Testis (tissue), 5 donors: ENCODE measurements around the gene ZNF470. TPM values are rescaled to one million over a fixed set of nuclear protein-coding genes. Genes with fewer than 3 reads are reported as not detected.

Experiments
- DNase-seq: peaks from one replicate; pipeline ENCODE4 v3.0.0-alpha.2; 2019
- H3K27ac ChIP-seq, 2 donors: fragments of 200-600 bp; sonication (generic); one replicate each; pipeline ENCODE4 v1.5.1; 2019
- H3K27me3 ChIP-seq: fragments of 200-600 bp; sonication (generic); one replicate; pipeline ENCODE4 v1.5.1; 2019
- H3K36me3 ChIP-seq: fragments of 200-600 bp; sonication (generic); one replicate; pipeline ENCODE4 v1.5.1; 2017; ENCODE audit warnings: low read depth; ENCODE audit errors: missing control alignments
- H3K4me1 ChIP-seq: fragments of 200-600 bp; sonication (generic); one replicate; pipeline ENCODE4 v1.5.1; 2019
- H3K4me3 ChIP-seq, 2 donors: fragments of 200-600 bp; sonication (generic); one replicate each; pipeline ENCODE4 v1.5.1; 2017 to 2019
- H3K9me3 ChIP-seq: fragments of 200-600 bp; sonication (generic); one replicate; pipeline ENCODE4 v1.5.1; 2017
- POLR2A ChIP-seq: fragments of 450-650 bp; IDR thresholded peaks from one replicate; pipeline ENCODE4 v1.6.1; 2017; ENCODE audit warnings: antibody characterized with exemption, mild to moderate bottlenecking, moderate library complexity
- WGBS, 2 donors: methylation state at CpG; one replicate each; pipeline ENCODE4 v1.1.5; 2018; 5-methylcytosine and 5-hydroxymethylcytosine counted together
- intact Hi-C: fragments of 100-400 bp; cut with DNase I; formaldehyde crosslinking; loops from one replicate; pipeline ENCODE4 v1.15.1; 2023; ENCODE audit warnings: low total_unique reads
- long read RNA-seq, 2 donors: transcript quantifications; one replicate each; lab custom pipeline, GENCODE V29; 2026
- polyA plus RNA-seq: library from polyadenylated mRNA; stranded (reverse); fragments of 350-450 nt; fragmentation: Illumina TruSeq; extraction: RNeasy Lipid Tissue Mini Kit (QIAGEN cat#74804); gene quantifications from one replicate; pipeline ENCODE4 v1.2.3, GENCODE V29; 2014; ENCODE audit warnings: low read depth, low replicate concordance; ENCODE audit not compliant: insufficient read depth
- total RNA-seq, 2 donors: library from RNA; depleted of rRNA; stranded (reverse); fragments of >200 nt; gene quantifications; one replicate each; pipeline ENCODE4 v1.2.3, GENCODE V29; 2016
- TF ChIP-seq, protein P1 (sequence below), 3 experiments: fragments of 450-650 bp in 2 of 3; fragments of 200-600 bp in 1 of 3; sonication (generic) in 1 of 3; IDR thresholded peaks; one replicate each; pipeline ENCODE4 v1.5.1; 2016 to 2019; ENCODE audit warnings: antibody characterized with exemption in 3 of 3, mild to moderate bottlenecking in 2 of 3, moderate library complexity in 1 of 3

ZNF470 gene
- 10 to 100 TPM in 1 of 2 donors, 1 to 10 TPM in 1; 8.3 to 11.0 TPM for total RNA-seq
- 4.5 TPM for polyA plus RNA-seq
- long read RNA-seq, donor 1, full-length matches to known transcripts = 10 of 10 reads
- long read RNA-seq, donor 1, partial matches to known transcripts = 0 of 10 reads
- long read RNA-seq, donor 1, other reads (novel, unspliced or antisense) = 0 of 10 reads
- long read RNA-seq, donor 2, full-length matches to known transcripts = 5 of 5 reads
- long read RNA-seq, donor 2, partial matches to known transcripts = 0 of 5 reads
- long read RNA-seq, donor 2, other reads (novel, unspliced or antisense) = 0 of 5 reads

DNA sequence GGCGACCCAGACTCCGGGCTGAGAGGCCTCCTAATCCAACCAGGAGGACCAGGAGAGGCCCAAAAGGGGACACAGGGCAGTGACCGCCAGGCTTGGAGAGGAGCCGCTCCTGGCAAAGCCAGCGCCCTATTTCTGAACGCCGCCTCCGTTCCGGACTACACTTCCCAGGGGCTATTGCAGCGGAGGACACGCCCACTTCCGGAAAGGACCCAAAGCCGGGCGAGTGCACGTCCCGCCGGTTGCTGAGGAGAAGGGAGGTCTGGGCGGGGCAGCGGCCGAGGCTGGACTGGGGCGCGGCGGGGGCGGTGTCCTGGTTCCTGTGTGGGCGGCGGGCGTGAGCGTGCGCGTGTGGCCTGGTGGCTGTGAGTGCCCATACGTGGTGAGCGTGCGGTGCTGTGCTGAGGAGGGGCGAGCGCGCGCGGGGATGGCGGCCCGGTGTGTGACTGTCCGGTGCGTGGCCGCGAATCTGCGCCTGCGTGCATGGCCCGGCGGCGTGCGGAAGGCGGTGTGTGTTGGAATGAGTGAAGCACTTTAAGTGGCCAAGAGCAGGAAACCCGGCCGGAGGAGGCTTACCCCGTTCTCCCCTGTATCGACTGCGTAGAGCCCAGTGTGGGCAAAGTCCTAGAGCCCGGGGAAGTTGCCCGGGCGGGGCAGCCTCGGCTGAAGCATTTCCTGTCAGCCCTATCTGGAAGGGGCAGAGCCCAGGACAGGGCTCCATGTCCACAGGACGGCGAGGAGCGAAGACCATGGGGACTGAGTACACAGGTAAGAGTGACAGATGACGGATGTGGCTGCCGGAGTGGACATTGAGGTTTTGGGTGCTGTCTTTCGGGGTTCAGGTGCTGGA, at the start of gene ZNF470:
Gene ZNF470, plus strand, starts transcription at position 195 of the 847 bp plus-strand sequence. CDS start 2,844 bp downstream, outside the sequence.
- TF ChIP-seq POLR2A = no peak
- TF ChIP-seq, protein P1, sequence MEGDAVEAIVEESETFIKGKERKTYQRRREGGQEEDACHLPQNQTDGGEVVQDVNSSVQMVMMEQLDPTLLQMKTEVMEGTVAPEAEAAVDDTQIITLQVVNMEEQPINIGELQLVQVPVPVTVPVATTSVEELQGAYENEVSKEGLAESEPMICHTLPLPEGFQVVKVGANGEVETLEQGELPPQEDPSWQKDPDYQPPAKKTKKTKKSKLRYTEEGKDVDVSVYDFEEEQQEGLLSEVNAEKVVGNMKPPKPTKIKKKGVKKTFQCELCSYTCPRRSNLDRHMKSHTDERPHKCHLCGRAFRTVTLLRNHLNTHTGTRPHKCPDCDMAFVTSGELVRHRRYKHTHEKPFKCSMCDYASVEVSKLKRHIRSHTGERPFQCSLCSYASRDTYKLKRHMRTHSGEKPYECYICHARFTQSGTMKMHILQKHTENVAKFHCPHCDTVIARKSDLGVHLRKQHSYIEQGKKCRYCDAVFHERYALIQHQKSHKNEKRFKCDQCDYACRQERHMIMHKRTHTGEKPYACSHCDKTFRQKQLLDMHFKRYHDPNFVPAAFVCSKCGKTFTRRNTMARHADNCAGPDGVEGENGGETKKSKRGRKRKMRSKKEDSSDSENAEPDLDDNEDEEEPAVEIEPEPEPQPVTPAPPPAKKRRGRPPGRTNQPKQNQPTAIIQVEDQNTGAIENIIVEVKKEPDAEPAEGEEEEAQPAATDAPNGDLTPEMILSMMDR (IDR thresholded peaks at IDR 0.05) = no peak
- Histone ChIP-seq H3K9me3 (no peaks in the 10 kb centered on the region), H3K4me1 (peaks cover 6% of the 10 kb centered on the region), H3K27me3 (no peaks in the 10 kb centered on the region), H3K4me3 (peak within 1 kb of the TSS; percentile 75 to 88), H3K36me3 (peaks cover 6% of the 10 kb centered on the region), H3K27ac (peak within 1 kb of the TSS; percentile 35 to 70)
- intact Hi-C loops = no loop called here
- 2 to 6% methylated on average over 12 to 66 of the region's 66 CpGs for WGBS, 2 donors
- DNase-seq = peak; percentile 98

DNA sequence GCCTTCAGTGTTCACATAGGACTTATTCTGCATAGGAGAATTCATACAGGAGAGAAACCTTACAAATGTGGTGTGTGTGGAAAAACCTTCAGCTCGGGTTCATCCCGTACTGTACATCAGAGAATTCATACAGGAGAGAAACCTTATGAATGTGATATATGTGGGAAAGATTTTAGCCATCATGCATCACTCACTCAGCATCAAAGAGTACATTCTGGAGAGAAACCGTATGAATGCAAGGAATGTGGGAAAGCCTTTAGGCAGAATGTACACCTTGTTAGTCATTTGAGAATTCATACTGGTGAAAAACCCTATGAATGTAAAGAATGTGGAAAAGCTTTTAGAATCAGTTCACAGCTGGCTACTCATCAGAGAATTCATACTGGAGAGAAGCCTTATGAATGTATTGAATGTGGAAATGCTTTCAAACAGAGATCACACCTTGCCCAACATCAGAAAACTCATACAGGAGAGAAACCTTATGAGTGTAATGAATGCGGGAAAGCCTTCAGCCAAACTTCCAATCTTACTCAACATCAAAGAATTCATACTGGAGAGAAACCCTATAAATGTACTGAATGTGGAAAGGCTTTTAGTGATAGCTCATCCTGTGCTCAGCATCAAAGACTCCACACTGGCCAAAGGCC, 41.9 kb upstream of the ZNF470 start:
- H3K36me3 ChIP-seq = no peaks in the 10 kb centered on the region
- intact Hi-C loops = no loop called here

DNA sequence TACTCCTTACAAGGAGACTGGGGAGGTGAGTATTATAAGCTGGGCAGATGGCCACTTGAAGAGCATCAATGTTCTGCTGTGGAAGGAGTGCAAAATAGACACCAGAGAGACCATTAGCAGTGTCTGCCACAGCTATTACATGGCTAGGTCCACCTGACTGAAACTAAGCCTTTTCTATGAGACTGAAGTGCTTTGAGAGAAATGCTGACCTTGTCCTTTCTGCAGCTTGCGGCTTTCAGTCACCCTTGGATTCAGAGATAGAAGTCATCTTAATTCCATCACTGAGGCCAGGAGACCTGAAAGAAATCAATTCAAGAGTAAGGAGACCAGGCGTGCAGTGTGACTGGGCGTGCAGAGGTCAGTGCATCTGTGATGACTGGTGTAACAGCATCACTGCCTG, 29.8 kb upstream of the ZNF470 start:
- TF ChIP-seq POLR2A = no peak
- TF ChIP-seq, protein P1 (IDR thresholded peaks at IDR 0.05) = no peak
- intact Hi-C loops = no loop called here
- no peak for DNase-seq
- Histone ChIP-seq H3K27me3 (no peaks in the 10 kb centered on the region), H3K9me3 (no peaks in the 10 kb centered on the region), H3K27ac (no peak overlapping the region), H3K4me3 (peak overlapping the region in 1 of 2 donors; percentile 90), H3K36me3 (no peaks in the 10 kb centered on the region), H3K4me1 (no peaks in the 10 kb centered on the region)
- 38 to 80% methylated on average over 2 to 3 of the region's 3 CpGs for WGBS, 2 donors

More for the DNA sequence above, 41.9 kb upstream of the ZNF470 start:
- Histone ChIP-seq H3K9me3 (peaks cover 3% of the 10 kb centered on the region), H3K4me1 (no peaks in the 10 kb centered on the region), H3K4me3 (no peak overlapping the region), H3K27me3 (no peaks in the 10 kb centered on the region), H3K27ac (no peak overlapping the region)
- DNase-seq = no peak
- WGBS, 2 donors = 81 to 86% methylated on average over 4 of the region's 4 CpGs
- TF ChIP-seq, protein P1 (IDR thresholded peaks at IDR 0.05) = no peak
- no peak for TF ChIP-seq POLR2A

DNA sequence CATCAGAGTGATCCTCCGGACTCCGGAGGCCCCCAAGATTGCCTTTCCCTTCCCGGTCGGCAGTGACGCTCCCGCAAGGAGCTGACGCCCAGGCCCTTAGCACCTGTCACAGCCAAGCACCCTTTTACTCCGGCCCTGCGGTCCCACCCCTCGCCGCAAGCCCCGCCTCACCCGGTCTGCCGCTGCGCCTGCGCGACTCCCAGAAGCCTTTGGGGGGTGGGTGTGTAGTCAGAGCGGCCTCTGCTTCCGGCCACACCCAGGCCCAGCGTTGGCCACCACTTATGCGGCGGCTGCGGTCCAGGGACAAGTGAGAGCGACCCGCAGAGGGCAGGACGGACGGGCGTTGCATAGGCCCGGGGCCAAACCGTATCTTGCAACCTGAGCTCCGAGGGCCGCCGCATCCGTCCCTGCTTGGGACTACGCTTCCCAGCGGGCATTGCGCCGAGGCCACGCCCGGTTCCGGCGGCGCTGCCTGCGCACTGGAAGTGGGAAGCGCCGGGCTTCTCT, 29.0 kb upstream of the ZNF470 start:
- 0 to 1% methylated on average over 10 to 45 of the region's 46 CpGs for WGBS, 2 donors
- DNase-seq = peak; percentile 93
- no peak for TF ChIP-seq POLR2A
- TF ChIP-seq, protein P1 (IDR thresholded peaks at IDR 0.05) = peak in 2 of 3 experiments; percentile 27 to 29
- H3K9me3 ChIP-seq = no peaks in the 10 kb centered on the region
- no peaks in the 10 kb centered on the region for H3K27me3 ChIP-seq
- H3K4me3 ChIP-seq = peak overlapping the region; percentile 81 to 90
- no peaks in the 10 kb centered on the region for H3K4me1 ChIP-seq
- intact Hi-C loops = no loop called here
- H3K36me3 ChIP-seq = no peaks in the 10 kb centered on the region
- H3K27ac ChIP-seq = peak overlapping the region; percentile 90 to 96
